Measurements from ENCODE around the gene TANK. TPM values are rescaled to one million over a fixed set of nuclear protein-coding genes. Genes with fewer than 3 reads are reported as not detected.
"Not testable (repeated sequence)": the region's sequence is repeated elsewhere in the genome, so short reads cannot be mapped to it uniquely, and the experiment has no call there.

The TANK gene
- total RNA-seq, 1 experiment from 2014 or later: 85.4 TPM

- peaks cover 24% of the 10 kb centered on the region for H3K36me3 Mint-ChIP-seq (ENCODE audit: insufficient read depth, unreplicated experiment)
- no peak for TF ChIP-seq CTCF (IDR thresholded peaks at IDR 0.05; ENCODE audit: unreplicated experiment)
- no peaks in the 10 kb centered on the region for H3K27me3 Mint-ChIP-seq (ENCODE audit: unreplicated experiment)
- no peaks in the 10 kb centered on the region for H3K9me3 Mint-ChIP-seq (ENCODE audit: low read depth, unreplicated experiment)
- BruUV-seq (replicated peaks): no TSS peak
- H3K4me3 Mint-ChIP-seq (ENCODE audit: low read depth, unreplicated experiment): no peak overlapping the region
- CTCF ChIA-PET: no interaction called here
- H3K4me1 Mint-ChIP-seq (ENCODE audit: low read depth, unreplicated experiment): peaks cover 9% of the 10 kb centered on the region
- DNase-seq: no peak
- intact Hi-C loops (cut with micrococcal nuclease; ENCODE audit: unreplicated experiment): no loop called here
- no peak overlapping the region for H3K27ac Mint-ChIP-seq (ENCODE audit: unreplicated experiment)
Observed at GRCh38 chr2:161177969-161178368, 17.7 kb downstream of the TANK start.

GRCh38 chr2:161178756-161179155 lies 18.5 kb downstream of the TANK start:
- Mint-ChIP-seq H3K27me3 (ENCODE audit: unreplicated experiment) (no peaks in the 10 kb centered on the region), H3K4me1 (ENCODE audit: low read depth, unreplicated experiment) (peaks cover under 1% of the 10 kb centered on the region), H3K27ac (ENCODE audit: unreplicated experiment) (no peak overlapping the region), H3K4me3 (ENCODE audit: low read depth, unreplicated experiment) (no peak overlapping the region), H3K36me3 (ENCODE audit: insufficient read depth, unreplicated experiment) (peaks cover 24% of the 10 kb centered on the region), H3K9me3 (ENCODE audit: low read depth, unreplicated experiment) (no peaks in the 10 kb centered on the region)
- CTCF ChIA-PET: no interaction called here
- no TSS peak for BruUV-seq (replicated peaks)
- no peak for TF ChIP-seq CTCF (IDR thresholded peaks at IDR 0.05; ENCODE audit: unreplicated experiment)
- intact Hi-C loops (cut with micrococcal nuclease; ENCODE audit: unreplicated experiment): no loop called here
- DNase-seq: no peak

- CTCF ChIA-PET: no interaction called here
Observed at GRCh38 chr2:161190050-161190449, 29.8 kb downstream of the TANK start.

GRCh38 chr2:161195602-161196001 lies 35.4 kb downstream of the TANK start:
- H3K4me1 Mint-ChIP-seq (ENCODE audit: low read depth, unreplicated experiment); CTCF ChIA-PET; H3K27me3 Mint-ChIP-seq (ENCODE audit: unreplicated experiment); DNase-seq; BruUV-seq (replicated peaks); H3K4me3 Mint-ChIP-seq (ENCODE audit: low read depth, unreplicated experiment); H3K27ac Mint-ChIP-seq (ENCODE audit: unreplicated experiment); H3K9me3 Mint-ChIP-seq (ENCODE audit: low read depth, unreplicated experiment); intact Hi-C loops (cut with micrococcal nuclease; ENCODE audit: unreplicated experiment): not testable (repeated sequence)
- peaks cover 13% of the 10 kb centered on the region for H3K36me3 Mint-ChIP-seq (ENCODE audit: insufficient read depth, unreplicated experiment)

More at GRCh38 chr2:161190050-161190449, 29.8 kb downstream of the TANK start:
- no peaks in the 10 kb centered on the region for H3K27me3 Mint-ChIP-seq (ENCODE audit: unreplicated experiment)
- intact Hi-C loops (cut with micrococcal nuclease; ENCODE audit: unreplicated experiment): no loop called here
- TF ChIP-seq CTCF (IDR thresholded peaks at IDR 0.05; ENCODE audit: unreplicated experiment): no peak
- H3K36me3 Mint-ChIP-seq (ENCODE audit: insufficient read depth, unreplicated experiment): peaks cover 43% of the 10 kb centered on the region
- no TSS peak for BruUV-seq (replicated peaks)
- no peaks in the 10 kb centered on the region for H3K4me1 Mint-ChIP-seq (ENCODE audit: low read depth, unreplicated experiment)
- no peaks in the 10 kb centered on the region for H3K9me3 Mint-ChIP-seq (ENCODE audit: low read depth, unreplicated experiment)
- H3K4me3 Mint-ChIP-seq (ENCODE audit: low read depth, unreplicated experiment): no peak overlapping the region
- DNase-seq: no peak
- H3K27ac Mint-ChIP-seq (ENCODE audit: unreplicated experiment): no peak overlapping the region

GRCh38 chr2:161199912-161200701 lies 39.9 kb downstream of the TANK start:
- Mint-ChIP-seq H3K4me1 (ENCODE audit: low read depth, unreplicated experiment) (no peaks in the 10 kb centered on the region), H3K36me3 (ENCODE audit: insufficient read depth, unreplicated experiment) (peaks cover 5% of the 10 kb centered on the region), H3K27ac (ENCODE audit: unreplicated experiment) (no peak overlapping the region), H3K4me3 (ENCODE audit: low read depth, unreplicated experiment) (no peak overlapping the region), H3K27me3 (ENCODE audit: unreplicated experiment) (no peaks in the 10 kb centered on the region), H3K9me3 (ENCODE audit: low read depth, unreplicated experiment) (no peaks in the 10 kb centered on the region)
- no peak for TF ChIP-seq CTCF (IDR thresholded peaks at IDR 0.05; ENCODE audit: unreplicated experiment)
- intact Hi-C loops (cut with micrococcal nuclease; ENCODE audit: unreplicated experiment): no loop called here
- CTCF ChIA-PET: no interaction called here
- DNase-seq: no peak
- BruUV-seq (replicated peaks): no TSS peak

All from Calu3 (cell line).